DMS79 (cell line): Measurements from ENCODE around the gene FHIT.

ENCODE experiments used
- DNase-seq: peaks from one replicate; lab custom pipeline; 2025; lab: John Stamatoyannopoulos, UW

Gene FHIT

DNA sequence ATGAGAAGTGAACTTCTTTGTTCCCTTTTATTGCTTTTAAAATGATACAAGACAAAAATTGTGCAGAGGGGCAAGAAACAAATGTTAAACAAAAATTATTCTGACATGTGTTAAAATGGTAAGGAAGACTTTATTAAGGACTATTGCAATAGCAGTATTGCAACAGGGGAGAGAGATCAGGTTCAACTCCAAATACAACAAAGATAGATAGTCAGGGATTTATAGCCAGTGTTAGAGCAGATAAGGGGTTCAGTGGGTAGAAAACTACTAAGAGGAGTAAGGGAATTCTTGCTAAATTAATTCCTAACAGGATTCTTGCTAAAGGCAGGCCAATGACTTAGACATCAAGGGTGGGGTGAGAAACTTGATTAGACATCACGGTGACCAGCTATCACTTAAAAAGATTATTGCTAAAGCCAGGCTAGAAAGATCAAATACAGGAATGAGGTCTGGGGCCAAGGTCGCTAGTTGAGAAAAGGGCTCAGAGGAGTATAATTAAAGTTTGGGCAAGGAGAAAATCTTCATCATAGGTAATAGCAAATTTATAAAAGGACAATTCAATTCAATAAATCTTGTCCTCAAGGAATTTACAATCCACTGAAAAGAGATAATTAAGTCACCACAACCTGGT, 81.5 kb downstream of the FHIT start:
- no peak for DNase-seq

DNA sequence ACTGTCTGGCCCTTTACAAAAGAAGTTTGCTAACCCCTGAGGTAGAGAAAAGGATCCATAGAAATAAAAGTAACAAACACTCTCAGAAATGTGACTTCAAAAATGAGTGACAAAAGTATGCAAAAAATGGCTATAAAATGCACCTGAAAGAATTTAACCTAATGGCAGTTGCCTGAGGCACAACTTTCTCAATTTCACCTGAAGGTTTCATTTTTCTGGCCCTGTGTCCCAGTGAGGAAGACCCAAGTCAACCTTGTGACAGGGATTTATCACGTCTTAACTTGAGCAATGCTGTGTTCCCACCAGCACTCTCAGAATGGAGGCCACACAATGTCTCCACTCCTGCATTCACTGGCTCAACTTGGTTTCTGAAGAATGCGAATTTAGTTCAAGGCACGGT, 83.0 kb downstream of the FHIT start:
- no peak for DNase-seq

DNA sequence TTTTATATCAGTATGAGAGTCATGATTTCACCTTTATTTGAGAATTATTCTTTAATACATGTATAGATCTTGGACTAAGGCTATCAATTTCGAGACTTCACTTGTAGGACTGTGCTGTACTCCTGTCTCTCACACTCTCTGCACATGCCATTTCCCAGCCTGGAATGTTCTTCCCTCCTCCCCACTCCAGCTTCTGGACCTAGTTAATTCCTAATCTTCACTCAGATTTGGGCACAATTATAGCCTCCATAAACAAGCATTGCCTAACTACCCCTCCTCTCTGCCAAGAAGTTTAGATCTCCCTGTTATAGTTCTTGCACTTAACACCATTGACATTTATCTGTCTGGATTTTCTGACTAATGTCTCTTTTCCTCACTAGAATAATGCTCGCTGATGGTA, 88.3 kb downstream of the FHIT start:
- no peak for DNase-seq

DNA sequence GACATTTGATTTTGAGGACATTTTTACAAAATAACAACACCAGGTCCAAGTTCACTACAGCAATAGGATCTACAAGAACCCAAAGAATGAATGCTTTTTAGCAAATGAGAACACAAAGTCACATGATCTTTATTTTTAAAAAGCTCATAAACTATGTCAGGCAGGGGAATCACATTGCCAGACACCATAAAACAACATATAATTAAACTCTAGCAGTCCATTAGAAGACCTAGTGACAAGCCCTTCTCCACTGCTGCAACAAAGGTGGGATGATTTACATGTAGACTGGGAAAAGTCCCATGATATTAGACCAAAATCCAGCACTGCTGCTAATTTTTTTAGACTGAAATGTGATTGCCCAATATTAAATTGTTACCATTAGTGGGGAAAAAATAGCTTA, 92.6 kb downstream of the FHIT start:
- DNase-seq: no peak

DNA sequence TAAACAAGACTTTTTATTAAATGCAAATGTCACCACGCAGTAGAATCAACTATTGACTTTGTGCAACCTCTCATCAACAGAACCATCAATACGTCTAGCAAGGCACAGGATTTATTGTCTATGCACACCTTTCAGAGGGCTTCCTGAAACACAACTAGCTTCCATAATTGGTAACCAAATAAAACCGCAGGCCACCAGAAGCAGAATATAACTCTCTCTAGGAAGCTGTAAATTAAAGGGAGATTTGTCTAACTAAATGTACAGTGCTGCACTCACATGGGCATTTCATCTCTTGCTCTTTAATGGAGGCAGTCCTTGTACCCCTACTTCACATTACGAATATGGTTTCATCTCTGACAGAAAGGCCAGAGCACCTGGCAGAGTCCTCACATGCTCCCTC, 93.0 kb downstream of the FHIT start:
- no peak for DNase-seq

DNA sequence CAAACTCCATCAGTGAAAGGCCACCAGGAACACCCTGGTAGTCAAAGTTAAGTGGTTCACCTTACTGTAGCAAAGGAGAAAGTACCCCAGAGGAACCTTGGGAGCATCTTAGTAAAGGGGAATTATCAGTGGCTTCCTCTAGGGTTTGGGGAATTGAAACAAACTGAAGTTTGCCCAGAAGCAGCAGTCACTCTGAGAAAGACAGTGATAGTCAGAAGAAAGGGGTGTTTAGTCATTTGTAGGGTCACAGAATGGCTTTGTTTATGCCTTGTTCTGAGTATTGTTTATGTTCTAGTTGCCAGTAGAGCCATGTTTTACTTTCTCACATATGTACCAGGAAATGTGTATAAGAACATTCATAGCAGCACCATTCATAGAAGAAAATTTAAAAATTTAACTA, 93.8 kb downstream of the FHIT start:
- no peak for DNase-seq

DNA sequence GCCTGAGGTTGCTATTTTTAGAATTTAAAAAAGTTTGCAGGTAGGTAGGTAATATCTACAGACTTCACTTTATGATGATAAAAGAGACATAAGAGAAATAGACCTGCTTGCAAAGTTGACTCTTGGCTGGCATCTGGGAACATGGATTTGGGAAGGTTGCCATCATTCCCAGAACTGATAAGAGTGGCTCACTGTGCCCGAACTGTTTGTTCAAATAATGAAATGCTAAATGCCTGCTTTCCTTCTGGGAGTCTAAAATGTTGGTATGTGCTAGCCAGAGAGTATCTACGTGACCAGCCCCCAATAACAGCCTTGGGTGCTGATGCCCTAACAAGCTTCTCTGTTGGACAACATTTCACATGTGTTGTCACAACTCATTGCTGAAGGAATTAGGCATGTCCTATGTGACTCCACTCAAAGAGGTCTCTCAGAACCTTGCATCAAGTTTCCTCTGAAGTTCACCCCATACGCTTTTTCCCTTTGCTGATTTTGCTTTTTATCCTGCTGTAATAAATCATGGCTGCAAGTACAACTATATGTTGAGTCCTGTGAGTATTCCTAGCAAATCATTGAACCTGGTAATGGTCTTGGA, 95.5 kb downstream of the FHIT start:
- DNase-seq: no peak

DNA sequence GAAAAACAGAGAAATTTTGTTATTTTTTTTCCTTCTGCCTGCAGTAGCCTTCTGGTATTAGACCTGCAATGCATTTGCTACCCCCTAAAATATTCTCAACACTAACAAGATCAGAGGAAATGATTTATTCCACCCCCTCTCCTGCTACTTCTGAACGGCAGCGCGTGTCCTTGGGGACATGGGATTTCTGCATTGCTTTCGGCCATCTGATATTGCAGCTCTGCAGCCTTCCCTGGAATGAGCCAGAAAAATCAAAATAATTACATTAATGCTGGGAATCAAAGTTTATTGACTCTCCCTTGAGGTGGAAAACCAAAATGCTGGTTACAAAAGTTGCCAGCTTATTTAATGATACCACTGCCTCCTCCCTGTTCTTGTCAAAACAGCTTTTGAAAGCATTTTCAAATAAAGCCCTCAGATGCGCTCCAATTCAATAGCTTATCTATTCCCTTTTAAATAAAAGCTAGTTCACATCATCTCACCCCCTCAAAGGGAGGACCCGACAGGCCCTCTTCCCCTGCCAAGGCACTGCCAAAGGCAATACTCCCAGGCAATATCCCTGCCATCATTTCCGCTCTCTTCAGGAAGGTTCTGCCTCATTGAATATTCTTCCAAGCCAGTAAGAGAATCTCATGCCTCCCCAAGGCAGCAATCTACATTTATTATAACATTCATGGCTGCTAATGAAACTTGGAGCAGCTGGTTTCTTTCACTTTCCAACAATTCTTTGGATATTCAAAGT, 96.6 kb downstream of the FHIT start:
- DNase-seq: no peak

DNA sequence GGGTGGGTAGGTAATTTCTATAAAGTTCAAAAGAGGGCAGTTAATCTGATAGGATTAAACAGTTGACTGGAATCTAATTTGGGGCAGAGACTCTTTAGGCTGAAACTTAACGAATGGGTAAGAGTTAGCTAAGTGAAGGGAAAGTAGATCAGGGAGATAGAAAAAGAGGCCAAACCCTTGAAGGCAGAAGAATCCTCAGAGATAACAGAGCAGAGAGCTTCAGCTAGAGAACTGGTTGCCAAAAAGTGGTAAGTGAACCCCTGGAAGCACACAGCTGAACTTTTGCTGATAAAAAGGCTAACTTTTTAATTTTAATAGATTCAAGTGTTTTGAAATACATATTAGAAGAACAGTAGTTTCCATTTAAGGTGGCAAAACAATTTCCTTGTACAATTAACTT, 99.2 kb downstream of the FHIT start:
- DNase-seq: no peak

DNA sequence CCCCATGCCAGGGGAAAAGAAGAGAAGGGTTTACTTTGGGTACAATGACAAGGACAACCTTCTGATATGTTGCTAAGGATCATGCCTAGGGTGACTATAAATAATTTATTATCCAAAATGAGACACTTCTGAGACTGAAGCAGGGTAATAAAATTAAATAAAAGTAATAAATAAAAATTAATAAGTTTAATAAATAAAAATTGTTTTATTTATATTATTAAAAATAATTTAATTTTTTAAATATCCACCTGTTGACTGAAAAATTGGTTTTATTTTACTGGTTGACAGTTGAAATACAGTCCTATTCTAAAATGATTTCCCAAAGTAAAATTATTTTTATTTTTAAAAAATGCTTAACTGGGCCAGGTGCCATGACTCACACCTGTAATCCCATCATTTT, 102.0 kb downstream of the FHIT start:
- no peak for DNase-seq

DNA sequence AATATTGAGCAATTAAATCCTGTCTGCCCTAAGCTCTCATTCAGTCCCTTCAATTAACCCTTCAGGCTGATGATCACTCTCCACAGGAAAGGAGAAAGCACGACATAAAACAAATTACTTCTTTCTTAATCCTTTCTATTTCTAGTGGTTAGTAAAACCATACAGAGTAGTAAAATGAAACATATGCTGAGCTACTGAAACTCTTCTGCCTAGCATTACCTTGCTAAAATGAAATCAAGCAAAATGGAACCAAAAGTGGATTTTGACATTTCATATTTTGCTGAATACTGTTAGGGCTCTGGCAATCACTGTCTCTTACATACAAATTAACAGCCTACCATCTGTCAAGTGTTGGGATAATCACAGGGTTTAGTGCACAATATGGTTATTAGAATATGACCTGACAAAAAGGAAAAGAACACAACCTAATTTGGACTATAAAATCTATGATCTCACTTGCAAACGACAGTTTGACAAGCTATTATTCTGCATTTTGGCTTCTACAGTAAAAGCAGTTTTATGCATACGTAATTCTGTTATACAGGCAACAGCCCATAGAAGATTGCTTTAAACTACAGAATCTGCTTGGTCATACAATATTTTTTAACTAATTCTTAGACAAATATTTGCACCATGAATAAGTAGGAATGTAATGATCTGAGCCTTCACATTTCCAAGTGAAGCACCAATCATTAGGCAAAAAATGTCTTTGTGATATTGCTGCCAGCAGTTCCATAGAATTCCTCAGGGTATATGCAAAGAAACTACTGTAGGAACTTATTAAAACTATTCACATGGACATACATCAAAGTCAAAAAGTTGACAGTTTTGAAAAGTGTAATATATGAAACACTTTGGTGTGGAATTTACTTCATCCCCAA, 105.0 kb downstream of the FHIT start:
- DNase-seq: no peak

DNA sequence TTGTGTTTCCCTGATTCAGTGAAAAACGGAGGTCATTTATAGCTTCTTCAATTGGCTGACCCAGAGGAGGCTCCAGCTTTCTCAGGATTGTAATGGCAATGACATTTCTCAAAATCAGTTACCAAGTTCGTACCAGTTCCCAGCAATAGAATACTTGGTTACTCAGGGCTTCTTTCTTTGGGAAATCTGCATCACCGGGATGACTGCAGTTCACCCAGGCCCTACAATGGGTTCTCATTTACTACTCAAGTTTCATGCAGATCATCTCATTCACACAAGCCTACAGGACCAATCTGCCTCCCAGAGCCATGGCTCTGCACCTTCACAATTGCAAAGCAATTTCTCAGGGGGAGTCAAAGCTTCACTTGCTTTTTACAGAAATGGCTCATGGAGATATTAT, 109.6 kb downstream of the FHIT start:
- no peak for DNase-seq

DNA sequence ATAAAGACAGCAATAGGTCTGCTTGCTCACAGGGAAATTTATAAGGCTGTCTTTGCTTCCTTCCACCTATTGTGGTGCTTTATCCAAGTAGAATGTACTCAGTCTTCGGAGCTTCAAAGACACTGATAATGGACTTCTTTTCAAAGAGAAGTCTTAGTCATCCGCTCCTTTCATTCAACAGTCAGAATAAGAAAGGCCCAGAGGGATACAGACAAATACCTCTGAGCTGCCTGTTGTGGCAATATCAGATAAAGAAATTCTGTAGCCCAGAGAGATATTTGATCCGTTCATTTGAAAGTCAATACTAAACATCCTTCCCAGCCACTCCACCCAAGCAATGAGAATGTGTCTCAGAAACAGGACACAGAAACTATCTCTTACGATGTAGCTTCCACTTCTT, 110.0 kb downstream of the FHIT start:
- DNase-seq: no peak

DNA sequence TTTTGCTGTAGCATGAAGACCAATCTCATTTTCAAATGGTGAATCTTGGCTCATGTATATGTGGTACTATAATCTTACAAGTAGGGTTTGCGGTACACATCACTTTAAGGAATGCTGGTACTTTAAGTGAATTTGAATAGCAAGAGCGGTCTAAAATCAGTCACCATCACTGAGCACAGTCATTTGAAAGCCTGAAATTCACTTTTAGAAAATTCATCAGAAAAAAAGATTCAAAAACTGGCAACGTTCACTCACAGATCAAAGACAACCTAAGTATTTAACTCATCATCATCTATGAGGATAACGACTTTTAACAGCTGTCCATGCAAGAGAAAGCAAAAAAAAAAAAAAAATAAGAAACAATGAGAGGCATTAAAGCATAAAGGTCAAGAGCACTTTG, 111.6 kb downstream of the FHIT start:
- DNase-seq: no peak

DNA sequence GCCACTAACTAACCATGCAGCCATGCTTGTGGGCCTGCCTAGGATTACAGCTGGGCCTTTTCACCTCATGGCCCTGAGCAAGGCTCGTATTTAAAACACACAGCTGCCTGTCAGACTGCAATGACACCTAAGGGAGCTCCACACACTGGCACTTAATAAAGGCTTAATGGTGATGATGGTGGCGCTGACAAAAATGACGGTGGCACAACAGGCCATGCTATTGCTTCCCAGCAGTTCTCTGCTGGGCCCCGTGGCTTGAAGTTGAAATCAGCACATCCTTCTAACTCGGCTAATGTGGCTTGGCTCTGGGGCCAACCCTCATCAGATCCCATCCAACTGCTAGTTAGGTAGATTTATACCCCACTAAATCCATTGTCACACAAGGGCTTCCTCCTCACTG, 112.9 kb downstream of the FHIT start:
- DNase-seq: no peak

DNA sequence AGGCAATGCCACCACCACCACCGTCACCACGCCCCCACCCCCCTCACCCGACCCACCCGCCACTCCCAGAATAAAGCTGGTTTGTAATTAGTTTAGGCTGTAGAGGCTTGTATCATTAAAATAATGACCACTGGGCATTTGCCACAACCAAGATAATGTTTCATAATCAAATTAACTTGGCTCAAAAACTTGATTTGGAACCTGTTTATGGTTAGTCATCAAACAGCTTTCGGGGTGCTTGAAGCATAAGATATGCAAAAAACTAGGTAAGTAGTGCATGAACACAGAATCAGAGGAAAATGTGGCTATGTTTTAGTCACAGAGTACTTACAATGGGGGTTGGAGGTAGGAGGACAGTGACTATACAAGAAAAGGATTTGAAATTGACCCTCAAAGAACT, 115.1 kb downstream of the FHIT start:
- no peak for DNase-seq

DNA sequence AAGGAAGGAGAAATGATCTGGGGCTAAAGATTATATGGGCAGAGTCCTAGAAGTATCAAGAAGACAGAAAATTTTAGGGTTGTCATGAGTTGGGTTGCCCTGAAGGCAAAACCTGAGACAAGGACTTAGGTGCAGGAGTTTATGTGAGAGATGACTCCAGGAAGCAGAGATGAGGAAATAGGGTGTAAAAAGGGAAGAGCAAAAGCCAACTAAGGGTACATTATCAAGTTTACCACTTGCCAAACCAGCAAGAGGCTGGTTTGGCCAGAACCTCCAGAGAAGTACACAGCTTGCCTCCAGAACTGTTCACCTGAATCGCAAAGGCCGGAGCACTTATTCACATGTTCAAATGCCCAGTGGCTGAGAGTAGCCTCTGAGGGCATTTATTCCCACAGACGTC, 116.7 kb downstream of the FHIT start:
- DNase-seq: no peak

DNA sequence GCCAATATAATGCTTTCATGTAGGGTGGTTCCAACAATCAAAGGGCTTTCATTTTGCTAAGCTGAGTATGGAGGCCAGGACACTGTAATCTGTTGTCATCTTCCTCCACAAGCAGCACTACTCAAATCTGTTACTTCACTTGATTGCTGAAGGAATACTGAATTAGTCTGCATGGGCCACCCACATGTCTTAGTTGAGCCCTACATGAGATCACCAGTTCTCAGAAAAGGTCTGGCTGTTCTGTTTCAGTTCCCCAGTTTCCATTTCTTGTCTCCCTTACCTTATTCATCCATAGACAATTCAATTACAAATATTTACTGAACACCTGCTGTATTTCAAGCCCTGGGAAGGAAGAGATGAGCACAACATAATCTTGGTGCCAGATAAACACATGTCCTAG, 119.2 kb downstream of the FHIT start:
- DNase-seq: no peak

DNA sequence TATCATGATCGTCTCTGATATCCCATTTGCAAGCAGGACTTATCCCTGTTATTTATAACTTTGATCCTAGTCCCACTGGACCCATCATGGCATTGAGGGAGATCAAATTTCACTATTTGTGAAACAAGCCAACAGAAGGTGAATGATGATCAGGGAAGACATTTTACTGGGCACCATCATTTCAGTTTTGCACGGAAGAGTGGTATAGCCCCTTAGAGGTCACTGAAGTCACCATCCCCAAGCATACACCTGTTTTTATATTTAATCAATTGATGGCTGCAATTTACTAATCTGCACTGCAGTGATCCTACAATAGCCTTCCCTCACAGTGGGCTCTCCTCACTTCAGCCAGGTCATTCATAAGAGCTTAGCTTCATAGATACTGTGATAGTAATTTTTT, 132.4 kb downstream of the FHIT start:
- DNase-seq: no peak

DNA sequence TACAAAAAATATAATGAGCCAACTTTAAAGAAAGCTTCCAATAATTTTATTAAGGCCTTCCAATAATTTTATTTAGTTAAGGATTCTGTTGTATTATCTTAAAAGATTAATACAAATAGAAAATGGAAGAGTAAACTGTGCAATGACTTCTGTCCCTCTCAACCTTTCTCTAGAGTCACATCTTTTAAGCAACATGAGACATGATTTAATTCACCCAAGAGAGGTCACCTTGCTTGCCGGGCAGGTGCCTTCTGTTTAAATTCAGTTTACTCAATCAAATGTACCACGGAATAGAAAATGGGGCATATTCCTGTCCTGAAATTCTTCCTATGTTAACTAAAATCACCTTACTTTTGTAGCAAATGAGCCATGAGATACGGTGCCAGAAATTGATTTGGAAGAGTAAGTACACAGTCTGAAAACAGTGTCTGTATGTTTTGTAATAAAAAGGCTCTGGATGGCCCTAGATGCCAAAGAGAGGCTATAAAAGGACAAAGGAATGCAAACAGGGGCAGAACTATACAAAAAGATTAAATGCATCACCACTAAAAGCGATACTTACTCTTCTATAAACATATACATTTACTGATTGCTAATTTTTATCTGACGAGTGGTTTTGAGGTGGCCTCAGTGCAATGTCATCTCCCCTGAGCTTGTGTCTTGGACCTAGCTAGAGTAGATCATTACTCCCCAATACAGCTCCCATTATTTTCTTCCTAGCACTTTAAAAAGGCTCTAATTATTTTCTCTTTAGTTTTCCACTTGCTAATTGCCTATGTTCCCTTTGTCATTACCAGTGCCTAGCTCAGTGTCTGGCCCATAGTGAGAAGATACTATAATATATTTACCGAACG, 134.0 kb downstream of the FHIT start:
- DNase-seq: no peak

DNA sequence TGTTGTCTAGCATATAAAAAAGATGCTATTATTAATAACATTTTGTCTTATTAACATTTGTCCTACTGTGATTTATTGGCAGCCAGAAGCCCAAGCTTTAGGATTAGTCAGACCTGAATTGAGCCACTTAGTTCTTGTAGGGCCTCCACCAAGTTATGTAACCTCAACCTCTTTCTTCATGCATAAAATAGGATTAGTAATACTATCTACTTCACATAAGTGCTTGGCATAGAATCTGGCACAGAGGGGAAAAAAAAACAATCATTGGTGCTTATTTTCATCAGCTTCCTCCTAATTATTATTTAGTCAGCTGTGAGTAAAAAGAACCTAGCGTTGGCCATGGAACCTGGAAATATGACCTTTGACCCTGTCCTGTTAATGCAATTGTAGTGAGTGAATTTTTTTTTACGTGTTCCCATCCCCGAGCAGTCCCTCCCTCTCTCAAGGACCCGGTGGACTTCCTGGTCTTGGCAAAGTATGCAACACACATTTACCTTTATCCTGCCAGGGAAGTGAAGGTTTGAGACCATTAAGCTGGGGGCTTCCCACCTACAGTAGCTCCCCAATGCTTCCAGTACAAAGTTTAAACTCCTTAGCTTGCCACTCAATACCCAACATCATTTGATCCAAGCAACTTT, 136.8 kb downstream of the FHIT start:
- DNase-seq: no peak
